ENCODE results near the gene ZNF670. TPM values are rescaled to one million over a fixed set of nuclear protein-coding genes. Genes with fewer than 3 reads are reported as not detected.

The ZNF670 gene
- total RNA-seq, 1 donor from 2014 or later: 38.4 TPM

- peak overlapping the region; percentile 78 for H3K4me3 Mint-ChIP-seq
- H3K27ac Mint-ChIP-seq: no peak overlapping the region
- H3K4me1 ChIP-seq: peaks cover 5% of the 10 kb centered on the region
- H3K9me3 ChIP-seq (ENCODE audit: low read depth): no peaks in the 10 kb centered on the region
- peak overlapping the region; percentile 87 for H3K4me2 ChIP-seq
- no peak overlapping the region for H3K27ac ChIP-seq
- H3K4me1 Mint-ChIP-seq: peaks cover 9% of the 10 kb centered on the region
- no peaks in the 10 kb centered on the region for H3K79me2 ChIP-seq (ENCODE audit: low read depth)
- TF ChIP-seq EZH2phosphoT487 (IDR thresholded peaks at IDR 0.05) (no peak), EZH2 (IDR thresholded peaks at IDR 0.05) (no peak)
- TF ChIP-seq, protein P1, sequence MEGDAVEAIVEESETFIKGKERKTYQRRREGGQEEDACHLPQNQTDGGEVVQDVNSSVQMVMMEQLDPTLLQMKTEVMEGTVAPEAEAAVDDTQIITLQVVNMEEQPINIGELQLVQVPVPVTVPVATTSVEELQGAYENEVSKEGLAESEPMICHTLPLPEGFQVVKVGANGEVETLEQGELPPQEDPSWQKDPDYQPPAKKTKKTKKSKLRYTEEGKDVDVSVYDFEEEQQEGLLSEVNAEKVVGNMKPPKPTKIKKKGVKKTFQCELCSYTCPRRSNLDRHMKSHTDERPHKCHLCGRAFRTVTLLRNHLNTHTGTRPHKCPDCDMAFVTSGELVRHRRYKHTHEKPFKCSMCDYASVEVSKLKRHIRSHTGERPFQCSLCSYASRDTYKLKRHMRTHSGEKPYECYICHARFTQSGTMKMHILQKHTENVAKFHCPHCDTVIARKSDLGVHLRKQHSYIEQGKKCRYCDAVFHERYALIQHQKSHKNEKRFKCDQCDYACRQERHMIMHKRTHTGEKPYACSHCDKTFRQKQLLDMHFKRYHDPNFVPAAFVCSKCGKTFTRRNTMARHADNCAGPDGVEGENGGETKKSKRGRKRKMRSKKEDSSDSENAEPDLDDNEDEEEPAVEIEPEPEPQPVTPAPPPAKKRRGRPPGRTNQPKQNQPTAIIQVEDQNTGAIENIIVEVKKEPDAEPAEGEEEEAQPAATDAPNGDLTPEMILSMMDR (IDR thresholded peaks at IDR 0.05): no peak
- H4K20me1 ChIP-seq (ENCODE audit: low read depth): no peaks in the 10 kb centered on the region
- peak overlapping the region; percentile 61 for H3K4me3 ChIP-seq
- H3K36me3 Mint-ChIP-seq: peaks cover 14% of the 10 kb centered on the region
- H3K27me3 ChIP-seq: peaks cover 44% of the 10 kb centered on the region
- no peaks in the 10 kb centered on the region for H3K36me3 ChIP-seq
- H3K9ac ChIP-seq: no peak overlapping the region
- H3K9me3 Mint-ChIP-seq: peaks cover 12% of the 10 kb centered on the region
- peaks cover 24% of the 10 kb centered on the region for H3K27me3 Mint-ChIP-seq (ENCODE audit: insufficient read depth, low read depth)
- H2AFZ ChIP-seq (replicated peaks): peak overlapping the region; percentile 95
- DNase-seq (ENCODE audit: low spot score): peak; percentile 69
- H3F3A ChIP-seq (ENCODE audit: low read depth): peaks cover 19% of the 10 kb centered on the region
These were observed 33.3 kb upstream of the ZNF670 start for GRCh38 chr1:247111700-247112478.

DNA sequence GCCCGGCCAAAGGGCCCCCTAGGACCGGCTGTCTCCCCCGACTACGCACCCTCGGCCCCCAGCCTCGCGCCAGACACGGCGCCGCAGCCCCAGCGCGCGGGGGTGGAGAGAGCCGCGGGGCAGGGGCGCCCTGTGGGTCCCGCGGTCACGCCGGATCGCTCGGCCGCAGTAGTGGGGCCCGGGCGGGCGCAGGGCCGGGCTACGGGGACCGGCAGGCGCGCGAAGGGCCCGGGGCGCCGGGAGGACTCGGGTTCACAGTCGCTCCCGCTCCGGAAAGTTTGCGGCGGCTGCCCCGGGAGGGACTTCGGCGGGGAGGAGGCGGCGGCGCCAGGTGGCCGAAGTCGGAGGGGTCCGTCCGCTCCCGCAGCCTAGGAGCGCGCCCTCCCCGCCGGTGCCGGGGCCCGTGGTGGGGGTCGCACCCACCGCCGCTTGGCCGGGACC, 32.7 kb upstream of the ZNF670 start:
- no peaks in the 10 kb centered on the region for H4K20me1 ChIP-seq (ENCODE audit: low read depth)
- TF ChIP-seq EZH2phosphoT487 (IDR thresholded peaks at IDR 0.05) (peak; percentile 34), EZH2 (IDR thresholded peaks at IDR 0.05) (no peak)
- TF ChIP-seq, protein P1 (IDR thresholded peaks at IDR 0.05): no peak
- no peaks in the 10 kb centered on the region for H3K9me3 ChIP-seq (ENCODE audit: low read depth)
- peak; percentile 65 for DNase-seq (ENCODE audit: low spot score)
- H3F3A ChIP-seq (ENCODE audit: low read depth): peaks cover 19% of the 10 kb centered on the region
- peaks cover 24% of the 10 kb centered on the region for H3K27me3 Mint-ChIP-seq (ENCODE audit: insufficient read depth, low read depth)
- no peaks in the 10 kb centered on the region for H3K79me2 ChIP-seq (ENCODE audit: low read depth)
- H3K4me1 ChIP-seq: peaks cover 5% of the 10 kb centered on the region
- peak overlapping the region; percentile 61 for H3K4me3 ChIP-seq
- H3K4me3 Mint-ChIP-seq: peak overlapping the region; percentile 85
- H2AFZ ChIP-seq (replicated peaks): peak overlapping the region; percentile 95
- H3K4me2 ChIP-seq: peak overlapping the region; percentile 87
- H3K27ac ChIP-seq: no peak overlapping the region
- H3K27me3 ChIP-seq: peaks cover 44% of the 10 kb centered on the region
- H3K9me3 Mint-ChIP-seq: peaks cover 12% of the 10 kb centered on the region
- no peaks in the 10 kb centered on the region for H3K36me3 ChIP-seq
- H3K4me1 Mint-ChIP-seq: peaks cover 9% of the 10 kb centered on the region
- no peak overlapping the region for H3K9ac ChIP-seq
- no peak overlapping the region for H3K27ac Mint-ChIP-seq
- H3K36me3 Mint-ChIP-seq: peaks cover 14% of the 10 kb centered on the region

GRCh38 chr1:247110627-247111258, 32.1 kb upstream of the ZNF670 start:
- TF ChIP-seq EZH2phosphoT487 (IDR thresholded peaks at IDR 0.05): no peak
- no peak for TF ChIP-seq EZH2 (IDR thresholded peaks at IDR 0.05)
- TF ChIP-seq, protein P1 (IDR thresholded peaks at IDR 0.05): no peak
- DNase-seq (ENCODE audit: low spot score): peak; percentile 53
- peaks cover 5% of the 10 kb centered on the region for H3K4me1 ChIP-seq
- peaks cover 24% of the 10 kb centered on the region for H3K27me3 Mint-ChIP-seq (ENCODE audit: insufficient read depth, low read depth)
- H3K9ac ChIP-seq: no peak overlapping the region
- H3K27ac Mint-ChIP-seq: peak overlapping the region; percentile 28
- peaks cover 9% of the 10 kb centered on the region for H3K4me1 Mint-ChIP-seq
- H3K4me3 ChIP-seq: peak overlapping the region; percentile 61
- no peaks in the 10 kb centered on the region for H3K9me3 ChIP-seq (ENCODE audit: low read depth)
- no peak overlapping the region for H3K27ac ChIP-seq
- H3K27me3 ChIP-seq: peaks cover 44% of the 10 kb centered on the region
- no peaks in the 10 kb centered on the region for H3K36me3 ChIP-seq
- peak overlapping the region; percentile 85 for H3K4me3 Mint-ChIP-seq
- peak overlapping the region; percentile 87 for H3K4me2 ChIP-seq
- H3F3A ChIP-seq (ENCODE audit: low read depth): peaks cover 19% of the 10 kb centered on the region
- no peaks in the 10 kb centered on the region for H4K20me1 ChIP-seq (ENCODE audit: low read depth)
- H3K79me2 ChIP-seq (ENCODE audit: low read depth): no peaks in the 10 kb centered on the region
- H3K36me3 Mint-ChIP-seq: peaks cover 14% of the 10 kb centered on the region
- H3K9me3 Mint-ChIP-seq: peaks cover 12% of the 10 kb centered on the region
- peak overlapping the region; percentile 95 for H2AFZ ChIP-seq (replicated peaks)
